Suppressor macrophage (primary cell): ENCODE measurements around the gene CALHM1.

ENCODE experiments used
- DNase-seq, 4 experiments: peaks; one replicate each; pipeline ENCODE4 v3.0.0-alpha.2; 2020 to 2022

The CALHM1 gene

DNA sequence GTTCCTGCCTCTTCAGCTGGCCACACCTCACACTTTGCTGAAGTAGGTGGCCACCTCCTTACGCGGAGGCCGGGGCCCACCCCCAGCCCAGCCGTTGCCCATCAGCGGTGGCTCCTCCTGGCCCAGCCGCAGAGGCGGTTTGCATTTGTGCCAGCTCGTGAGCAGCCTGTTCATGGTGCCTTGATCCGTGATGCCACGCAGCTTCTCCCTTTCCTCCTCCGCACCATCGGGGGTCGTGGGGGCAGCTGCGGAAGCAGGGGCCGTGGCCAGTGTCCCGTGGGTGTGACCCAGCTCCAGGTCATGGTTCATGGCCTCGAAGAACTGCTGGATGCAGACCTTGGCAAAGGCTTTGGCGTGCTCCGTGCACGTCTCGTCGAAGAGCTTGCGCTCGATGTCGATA lies 3.5 kb downstream of the CALHM1 start:
- no peak for DNase-seq

DNA sequence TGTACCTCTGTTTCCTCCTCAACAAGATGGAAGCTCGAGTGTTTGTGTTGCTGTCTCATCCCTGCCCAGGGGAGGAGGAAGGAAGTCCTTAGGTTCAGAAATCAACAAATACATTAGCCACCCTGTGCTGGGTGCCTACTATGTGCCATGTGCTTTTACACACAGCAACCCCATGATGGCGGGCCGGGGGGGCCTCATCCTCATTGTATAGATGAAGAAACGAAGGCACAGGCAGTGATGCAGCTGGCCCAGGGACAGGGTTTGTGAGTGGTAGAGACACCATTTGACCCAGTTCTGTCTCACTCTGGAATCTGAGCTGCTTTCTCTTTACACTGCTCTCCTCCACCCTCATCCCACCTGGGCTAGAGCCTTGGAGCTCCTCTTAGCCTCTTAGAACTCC lies 4.7 kb downstream of the CALHM1 start:
- no peak for DNase-seq

DNA sequence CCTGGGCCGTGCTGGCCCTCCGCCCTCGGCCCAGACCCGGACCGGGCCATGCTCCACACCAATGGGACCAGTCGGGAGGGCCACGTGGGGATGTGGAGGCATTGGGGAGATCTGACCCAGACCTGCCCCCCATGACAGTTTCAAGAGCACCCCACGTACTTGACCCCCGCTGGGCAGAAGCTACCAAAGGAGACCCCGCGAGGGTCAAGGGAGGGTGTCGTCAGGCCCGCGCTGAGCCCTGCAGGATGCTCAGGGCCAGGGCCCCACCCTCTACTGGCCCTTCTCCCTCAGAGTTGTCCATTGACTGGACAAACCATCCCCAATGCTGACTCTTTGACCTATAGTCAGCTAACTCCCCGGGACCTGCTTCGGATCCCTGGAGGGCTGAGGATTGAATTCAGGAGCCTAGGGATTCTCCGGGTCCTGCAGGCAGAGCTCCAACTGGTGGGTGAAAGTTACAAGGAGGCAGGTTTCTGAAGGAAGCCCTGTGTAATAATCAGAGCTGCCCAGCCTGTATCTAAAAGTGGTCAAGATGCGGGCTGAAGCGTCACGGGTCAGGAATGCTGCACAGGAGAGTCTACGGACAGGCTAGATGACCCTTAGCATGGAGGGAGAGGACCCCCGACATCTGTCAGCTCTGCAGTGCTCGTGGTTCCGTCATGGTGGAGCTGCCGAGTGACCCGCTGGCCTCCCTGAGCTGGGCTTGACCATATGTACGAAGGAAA lies 6.0 kb downstream of the CALHM1 start:
- no peak for DNase-seq

DNA sequence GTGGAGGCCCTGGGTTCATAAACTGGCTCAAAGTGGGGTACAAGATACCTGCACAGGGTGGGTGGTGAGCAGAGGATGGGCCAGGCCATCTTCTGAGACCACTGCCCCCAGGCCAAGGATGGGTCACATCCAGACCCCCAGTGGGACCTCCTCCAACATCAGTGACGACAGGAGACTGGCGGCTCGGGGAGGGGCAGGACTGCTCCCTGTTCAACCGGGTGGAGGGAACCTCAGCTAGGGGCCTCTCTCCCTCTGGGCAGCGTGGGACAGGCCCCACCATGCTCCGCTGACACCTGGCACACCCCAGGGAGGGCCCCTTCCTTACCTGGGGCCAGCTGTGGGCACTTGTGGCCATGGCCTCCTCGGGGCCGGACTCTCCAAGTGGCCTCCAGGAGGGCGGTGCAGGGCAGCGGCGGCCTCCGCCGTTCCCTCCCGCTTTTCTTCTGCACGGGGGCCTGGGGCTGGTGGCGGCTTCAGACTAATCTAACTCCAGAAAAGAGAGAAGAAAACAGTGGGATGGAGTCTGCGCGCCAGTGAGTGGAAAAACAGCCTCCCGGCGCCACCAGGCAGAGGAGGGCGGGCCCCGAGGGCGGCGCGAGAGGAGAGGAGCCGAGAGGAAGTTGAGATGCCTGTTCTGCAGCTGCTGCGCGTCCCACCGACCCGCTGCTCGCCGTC lies 6.7 kb downstream of the CALHM1 start, which contains the start of gene CALHM2:
Gene CALHM2, minus strand, starts transcription at position 540 of the 675 bp plus-strand sequence. CDS start 2,429 bp downstream, outside the sequence.
- DNase-seq = peak; percentile 72 to 91 (median 84)

DNA sequence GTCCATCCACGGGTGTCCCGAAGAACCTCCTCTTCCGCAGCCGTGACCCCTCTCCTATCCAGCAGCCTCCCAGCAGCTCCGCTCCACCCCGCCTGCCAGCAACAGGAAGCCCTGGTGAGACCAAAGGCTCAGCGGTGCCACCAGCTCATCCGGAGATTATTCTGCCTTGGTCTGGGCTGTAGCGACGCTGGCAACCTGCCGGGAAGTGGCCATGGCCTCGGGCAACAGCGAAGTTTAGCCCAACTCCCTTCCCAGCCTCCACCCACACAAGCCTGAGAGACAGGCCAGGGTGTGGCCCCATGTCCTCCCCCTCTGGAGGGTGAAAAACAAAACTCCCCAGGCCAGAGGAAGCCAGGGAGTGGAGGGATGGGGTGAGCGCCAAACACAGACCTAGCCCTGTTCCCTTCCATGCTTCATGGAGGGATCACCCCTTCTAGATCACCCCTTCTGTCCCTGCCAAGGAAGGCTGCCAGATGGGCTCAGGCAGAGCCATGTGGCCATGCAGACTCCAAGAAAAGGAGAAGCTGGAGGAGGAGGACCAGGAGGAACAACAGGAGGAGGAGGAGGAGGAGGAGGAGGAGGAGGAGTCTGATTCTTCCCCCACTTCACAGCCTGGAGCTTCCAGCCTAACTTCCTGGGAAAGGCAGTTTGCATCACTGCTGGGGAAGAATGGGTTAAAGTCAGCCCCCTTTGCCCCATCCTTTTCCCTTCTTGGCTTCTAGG lies 7.4 kb downstream of the CALHM1 start:
- DNase-seq = peak; percentile 55 to 87 (median 80)

DNA sequence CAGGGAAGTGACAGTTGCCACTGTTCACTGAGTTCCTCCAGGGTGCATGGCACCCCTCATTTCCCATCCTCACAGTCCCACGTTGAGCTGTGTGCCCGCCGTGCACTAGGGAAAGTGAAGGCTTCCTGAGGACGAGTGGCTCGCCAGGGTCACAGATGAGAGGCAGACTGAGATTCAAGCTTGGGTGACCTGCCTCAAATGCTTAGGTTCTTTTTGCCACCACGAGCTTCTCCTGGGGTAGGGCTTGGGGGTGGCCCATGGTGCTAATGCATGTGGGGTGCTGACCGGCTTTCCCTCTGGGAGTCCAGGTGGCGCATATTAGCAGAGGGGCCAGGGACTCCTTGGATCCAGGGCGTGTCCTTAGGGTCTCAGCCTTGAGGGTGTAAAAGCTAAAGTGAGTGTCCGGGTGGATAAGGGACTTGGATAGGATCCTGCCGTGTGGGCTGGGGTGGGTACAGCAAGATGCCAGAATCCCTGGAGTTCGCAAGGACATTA lies 8.5 kb downstream of the CALHM1 start:
- no peak for DNase-seq

DNA sequence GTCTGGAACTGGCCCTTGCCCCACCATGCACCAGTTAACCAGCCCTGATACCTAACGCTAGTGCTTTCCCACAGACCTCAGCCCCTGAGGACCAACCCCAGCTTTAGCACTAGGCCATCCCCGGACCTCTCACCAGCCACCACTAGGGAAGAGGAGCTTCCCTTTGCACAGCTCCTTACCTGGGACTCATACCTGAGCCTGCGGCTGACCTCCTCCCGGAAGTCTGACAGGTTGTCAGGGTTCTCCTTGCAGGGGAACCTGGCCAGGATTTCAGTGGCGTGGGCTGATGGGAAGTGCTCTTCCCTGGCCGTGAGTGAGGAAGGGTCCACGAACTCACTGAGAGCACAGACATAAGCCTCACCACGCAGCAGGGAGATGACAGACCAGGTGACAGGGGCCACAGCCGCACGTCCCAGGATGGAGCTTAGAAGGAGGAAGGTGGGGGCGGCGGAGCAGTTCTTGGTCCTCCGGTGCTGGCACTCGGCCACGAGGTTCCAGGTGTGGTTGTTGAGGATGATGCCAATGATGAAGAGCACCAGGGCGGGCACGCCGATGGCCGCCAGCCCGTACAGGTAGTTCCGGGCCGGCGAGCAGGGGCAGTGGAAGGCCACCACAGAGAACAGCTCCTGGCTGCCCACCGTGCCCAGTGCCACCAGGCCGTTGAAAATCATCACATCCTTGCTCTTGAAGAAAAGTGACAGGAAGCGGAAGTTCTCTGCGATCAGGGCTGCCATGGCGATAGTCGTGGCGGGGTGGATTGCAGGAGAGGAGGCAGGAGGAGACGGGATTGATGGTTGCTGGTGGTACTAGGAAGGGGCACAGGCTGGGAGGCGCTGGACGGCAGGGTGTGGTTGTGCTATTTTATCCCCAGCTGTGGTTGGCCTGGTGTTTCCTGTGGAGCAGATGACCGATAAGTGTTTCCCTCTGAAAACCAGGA lies 9.2 kb downstream of the CALHM1 start:
- peak in 1 of 4 experiments; percentile 24 for DNase-seq

DNA sequence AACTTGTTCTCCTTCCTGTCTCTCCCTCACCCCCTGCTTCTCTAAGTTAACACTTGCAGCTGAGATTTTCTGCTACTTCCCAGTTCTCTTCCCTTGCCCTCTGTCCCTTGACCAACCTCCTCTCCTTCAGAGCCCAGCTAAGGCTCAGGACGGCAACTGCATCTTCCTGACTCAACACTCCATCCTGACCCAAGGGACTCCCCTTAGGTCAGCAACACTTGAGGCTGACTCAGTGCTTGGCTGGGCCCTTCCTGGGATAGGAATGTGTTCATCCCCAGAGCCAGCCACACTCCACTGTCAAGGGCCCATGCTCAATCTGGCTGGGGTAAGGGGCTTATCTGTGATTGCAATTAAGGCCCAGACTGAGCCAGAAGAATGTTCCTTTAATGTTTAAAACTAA lies 10.0 kb downstream of the CALHM1 start:
- peak; percentile 72 to 89 (median 87) for DNase-seq

DNA sequence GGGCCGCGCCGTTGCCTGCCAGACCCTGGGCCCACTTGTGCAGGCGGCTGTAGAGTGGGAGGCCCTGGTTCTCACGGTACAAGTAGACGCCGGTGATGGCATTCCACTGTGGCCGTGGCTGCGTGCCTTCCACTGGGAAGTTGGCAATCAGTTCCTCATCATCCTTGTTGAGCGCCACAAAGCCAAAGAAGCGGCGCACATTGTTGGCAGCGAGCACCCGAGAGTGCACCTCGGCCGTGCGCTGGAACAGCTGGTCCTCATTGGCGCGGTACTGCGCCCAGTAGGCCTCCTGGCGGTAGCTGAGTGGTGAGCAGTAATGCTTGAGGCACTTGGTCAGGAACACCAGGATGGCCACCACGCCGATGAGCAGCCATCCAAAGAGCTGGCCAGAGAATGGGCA lies 11.5 kb downstream of the CALHM1 start:
- DNase-seq = no peak

DNA sequence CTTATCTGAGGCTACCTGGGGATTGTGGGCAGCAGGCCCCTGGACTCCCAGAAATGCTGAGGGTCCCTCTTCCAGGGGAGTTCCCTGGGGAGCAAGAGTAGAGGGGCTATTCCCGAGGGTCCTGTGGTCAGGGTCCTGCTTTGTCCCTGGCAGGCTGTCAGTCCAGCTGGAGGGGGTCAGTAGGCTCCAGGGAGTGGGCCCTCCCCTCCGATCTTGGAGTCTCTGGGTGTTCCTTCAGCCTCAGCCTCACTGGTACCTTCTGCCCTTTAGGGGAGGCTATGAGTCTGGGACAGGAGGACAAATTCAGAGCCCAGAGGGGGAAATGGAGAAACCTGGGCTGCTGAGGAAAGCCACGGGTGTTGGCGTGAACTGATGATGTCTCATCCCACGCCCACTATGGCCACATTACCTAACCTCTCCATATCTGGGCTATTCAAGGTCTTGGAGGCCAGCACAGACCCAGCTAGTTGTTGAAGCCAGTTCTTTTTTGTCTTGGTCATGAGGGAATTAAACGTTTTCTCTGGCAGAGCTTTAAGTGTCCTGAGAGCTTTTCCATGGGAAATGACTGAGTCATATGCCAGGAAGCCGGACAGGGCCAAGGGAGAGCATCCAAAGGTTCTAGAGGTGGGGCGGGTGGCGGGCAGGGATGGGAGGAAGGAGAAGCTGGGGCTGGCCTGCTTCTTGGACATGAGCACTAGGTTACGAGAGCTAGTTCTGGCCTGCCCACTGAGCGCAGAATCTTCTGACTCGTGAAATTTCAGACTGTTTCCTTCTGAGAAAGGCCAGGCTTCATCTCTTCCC lies 12.7 kb downstream of the CALHM1 start:
- DNase-seq = peak; percentile 52 to 74 (median 70)

DNA sequence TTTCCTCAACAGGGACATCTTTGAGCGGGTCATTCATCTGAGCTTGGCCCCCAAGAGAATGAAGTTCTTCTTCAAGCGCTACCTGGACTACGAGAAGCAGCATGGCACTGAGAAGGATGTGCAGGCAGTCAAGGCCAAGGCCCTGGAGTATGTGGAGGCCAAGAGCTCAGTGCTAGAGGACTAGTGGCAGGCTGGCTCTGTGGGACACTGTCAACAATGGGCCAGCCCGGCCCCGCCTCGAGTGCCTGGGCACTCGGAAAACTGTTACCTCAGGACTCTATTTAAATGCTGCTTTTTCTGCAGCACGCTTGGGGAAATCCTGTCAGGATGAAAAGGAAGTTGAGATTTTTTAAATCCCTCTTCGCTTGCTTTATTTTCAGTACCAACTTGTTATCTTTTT lies 13.3 kb downstream of the CALHM1 start:
- DNase-seq = no peak

DNA sequence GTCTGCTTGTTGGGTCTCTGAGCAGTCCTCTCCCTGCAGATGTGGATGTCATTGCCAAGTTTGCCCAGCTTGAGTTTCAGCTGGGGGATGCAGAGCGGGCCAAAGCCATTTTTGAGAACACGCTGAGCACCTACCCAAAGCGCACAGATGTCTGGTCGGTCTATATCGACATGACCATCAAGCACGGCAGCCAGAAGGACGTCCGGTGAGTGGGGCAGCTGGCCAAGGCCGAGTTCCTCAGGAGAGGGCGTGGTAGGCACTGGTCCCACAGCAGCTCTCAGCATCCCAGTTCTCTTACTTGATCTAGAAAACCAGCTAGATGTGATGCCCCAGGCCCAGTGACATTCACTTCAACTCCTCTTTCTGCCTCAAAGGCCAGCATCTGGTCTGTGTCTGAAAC lies 14.2 kb downstream of the CALHM1 start:
- DNase-seq = no peak

DNA sequence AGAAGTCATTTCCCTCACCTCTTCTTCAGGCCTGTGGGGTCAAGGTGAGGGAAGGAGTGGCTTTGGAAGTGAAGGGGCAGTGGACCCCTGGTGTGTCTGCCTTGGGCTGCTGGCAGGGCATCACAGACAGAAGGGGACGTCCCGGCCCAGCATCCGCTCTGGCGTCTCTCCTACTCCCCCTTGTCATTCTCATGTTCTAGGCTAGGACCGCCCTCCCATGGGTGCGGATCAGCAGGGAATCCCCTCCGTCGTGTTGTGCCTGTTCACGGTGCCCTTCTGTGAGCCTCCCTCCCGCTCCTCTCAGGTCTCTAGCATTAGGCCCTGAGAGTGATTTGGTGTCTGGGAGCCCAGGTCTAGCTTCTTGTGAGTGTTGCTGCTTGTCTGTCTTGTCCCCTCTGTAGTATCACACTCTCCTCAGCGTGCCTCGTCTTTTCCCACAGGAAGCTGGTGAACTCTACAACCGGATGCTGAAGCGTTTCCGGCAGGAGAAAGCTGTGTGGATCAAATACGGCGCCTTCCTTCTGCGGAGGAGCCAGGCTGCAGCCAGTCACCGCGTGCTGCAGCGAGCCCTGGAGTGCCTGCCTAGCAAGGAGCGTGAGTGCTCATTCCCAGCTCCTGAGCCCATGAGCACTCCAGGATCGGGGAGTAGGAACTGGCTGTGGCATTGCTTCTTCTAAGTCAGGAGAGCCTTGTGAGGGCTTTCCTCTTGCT lies 15.1 kb downstream of the CALHM1 start:
- DNase-seq = no peak

DNA sequence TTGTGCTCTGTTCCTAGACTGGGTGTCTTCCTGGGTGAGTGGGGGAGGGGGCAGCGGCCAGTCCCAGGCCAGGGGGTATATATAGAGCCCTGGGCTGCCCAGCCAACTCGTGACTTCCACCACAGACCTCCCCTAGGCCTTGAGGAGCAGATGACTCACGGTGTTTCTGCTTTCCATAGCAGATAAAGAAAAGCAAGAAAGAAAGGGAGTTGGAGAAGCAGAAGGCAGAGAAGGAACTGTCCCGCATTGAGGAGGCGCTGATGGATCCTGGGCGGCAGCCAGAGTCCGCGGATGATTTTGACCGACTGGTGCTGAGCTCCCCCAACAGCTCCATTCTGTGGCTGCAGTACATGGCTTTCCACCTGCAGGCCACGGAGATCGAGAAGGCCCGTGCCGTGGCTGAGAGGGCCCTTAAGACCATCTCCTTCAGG lies 16.7 kb downstream of the CALHM1 start:
- peak; percentile 78 to 92 (median 90) for DNase-seq

DNA sequence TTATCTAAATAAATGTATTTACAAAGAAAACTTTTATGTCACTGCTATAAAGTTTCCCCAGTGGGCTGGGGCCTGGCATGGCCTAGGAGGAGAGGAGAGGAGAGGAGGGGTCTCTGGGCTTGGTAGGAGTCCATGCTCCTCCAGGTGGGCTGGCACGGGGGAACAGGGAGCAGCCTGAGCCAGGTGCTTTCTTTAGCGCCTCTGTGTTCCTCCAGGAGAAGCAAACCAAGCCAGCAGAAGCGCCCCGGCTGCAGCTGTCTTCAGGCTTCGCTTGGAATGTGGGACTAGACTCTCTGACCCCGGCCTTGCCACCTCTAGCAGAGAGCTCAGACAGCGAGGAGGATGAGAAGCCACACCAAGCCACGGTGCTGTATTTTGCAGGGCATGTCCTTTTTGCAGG lies 17.1 kb downstream of the CALHM1 start:
- DNase-seq = no peak

DNA sequence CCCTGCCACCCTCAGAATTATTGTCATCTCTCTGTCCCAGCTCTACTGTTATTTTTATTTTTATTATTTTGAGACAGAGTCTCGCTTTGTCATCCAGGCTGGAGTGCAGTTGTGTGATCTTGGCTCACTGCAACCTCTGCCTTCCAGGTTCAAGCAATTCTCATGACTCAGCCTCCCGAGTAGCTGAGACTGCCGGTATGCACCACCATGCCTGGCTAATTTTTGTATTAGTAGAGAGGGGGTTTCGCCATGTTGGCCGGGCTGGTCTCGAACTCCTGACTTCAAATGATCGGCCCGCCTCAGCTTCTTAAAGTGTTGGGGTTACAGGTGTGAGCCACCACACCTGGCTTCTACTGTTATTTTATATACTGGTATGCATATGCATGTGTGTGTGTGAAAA lies 17.5 kb downstream of the CALHM1 start:
- DNase-seq = no peak

DNA sequence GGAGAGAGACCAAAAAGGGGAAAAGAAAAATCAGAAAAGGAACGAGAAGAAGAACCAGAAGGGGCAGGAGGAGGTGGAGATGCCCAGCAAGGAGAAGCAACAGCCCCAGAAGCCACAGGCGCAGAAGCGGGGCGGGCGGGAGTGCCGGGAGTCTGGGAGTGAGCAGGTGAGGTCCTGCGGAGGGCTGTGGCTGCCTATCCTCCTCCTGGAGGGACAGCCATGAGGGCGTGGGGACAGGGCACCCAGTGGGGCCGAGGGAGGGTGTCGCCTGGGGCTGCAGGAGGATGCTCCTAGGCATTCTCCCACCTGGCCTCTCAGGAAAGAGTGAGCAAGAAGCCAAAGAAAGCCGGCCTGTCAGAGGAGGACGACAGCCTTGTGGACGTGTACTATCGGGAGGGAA lies 18.3 kb downstream of the CALHM1 start:
- DNase-seq = no peak

DNA sequence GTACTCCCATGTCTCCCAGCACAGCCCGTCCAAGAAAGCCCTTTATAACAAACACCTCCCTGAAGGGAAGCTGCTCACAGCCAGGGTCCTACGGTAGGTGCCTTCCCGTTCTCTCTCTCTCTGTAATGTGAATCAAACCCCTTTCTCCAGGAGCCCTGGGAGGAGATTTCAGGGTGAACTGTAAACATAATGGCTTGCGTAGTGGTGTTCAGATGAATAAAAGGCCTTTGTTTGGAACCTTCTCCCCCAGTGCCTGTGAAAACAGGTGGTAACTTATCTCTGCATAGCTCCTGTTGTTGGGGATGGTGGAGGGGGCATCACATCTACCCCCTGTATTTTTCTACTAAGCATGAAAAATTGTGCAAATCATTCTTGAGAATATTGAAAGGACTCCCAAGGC lies 18.9 kb downstream of the CALHM1 start:
- DNase-seq = no peak

DNA sequence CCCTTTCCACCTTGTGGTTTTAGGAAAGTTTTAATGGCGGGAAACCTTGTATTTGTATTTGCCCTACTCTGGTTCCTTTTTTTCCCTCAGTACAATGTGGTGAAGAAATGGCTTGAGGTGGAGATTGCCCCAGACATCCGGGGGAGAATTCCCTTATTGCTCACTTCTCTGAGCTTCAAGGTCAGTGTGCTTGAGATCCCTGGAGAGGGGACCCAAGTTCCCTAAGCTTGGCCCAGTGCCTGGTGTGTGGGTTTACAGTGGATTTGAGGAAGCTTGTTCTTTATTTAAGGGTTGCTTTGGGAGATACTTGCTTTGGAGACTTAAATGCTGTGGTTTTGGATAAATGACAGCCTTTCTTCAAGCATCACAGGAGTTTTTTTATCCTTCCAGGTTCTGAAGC lies 24.8 kb downstream of the CALHM1 start:
- peak; percentile 92 to 97 (median 96) for DNase-seq

DNA sequence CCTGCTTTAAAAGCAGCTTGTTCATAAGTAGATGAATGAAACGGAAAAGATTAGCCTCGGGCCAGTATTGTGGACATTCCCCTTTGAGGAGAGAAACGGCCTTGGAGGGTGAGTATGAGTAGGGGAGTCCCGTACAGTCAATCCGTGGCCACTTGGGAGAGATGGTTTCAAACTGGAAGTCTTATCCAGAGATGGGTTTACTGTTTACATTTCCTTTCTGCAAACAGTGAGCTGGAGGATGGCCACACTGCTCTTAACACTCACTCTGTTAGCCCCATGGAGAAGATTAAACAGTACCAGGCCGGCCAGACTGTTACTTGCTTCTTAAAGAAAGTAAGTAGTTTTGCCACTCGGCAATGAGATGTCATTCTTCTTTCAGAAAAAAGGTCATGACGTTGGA lies 26.8 kb downstream of the CALHM1 start:
- no peak for DNase-seq

DNA sequence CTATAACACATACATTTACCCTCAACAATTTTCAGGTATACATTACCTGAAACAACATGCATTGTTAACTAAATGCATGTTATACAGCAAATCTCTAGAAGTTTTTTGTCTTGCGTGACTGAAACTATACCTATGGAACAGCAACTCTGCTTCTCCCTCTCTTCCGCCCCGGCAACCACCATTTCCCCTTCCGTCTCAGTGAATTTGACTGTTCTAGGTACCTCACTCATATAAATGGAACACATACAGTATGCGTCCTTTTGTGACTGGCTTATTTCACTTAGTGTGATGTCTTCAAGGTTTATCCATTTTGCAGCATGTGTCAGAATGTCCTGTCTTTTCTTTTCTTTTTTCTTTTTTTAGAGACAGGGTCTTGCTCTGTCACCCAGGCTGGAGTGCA lies 29.1 kb downstream of the CALHM1 start:
- DNase-seq = no peak
